GM12873 (cell line): Measurements from ENCODE around the gene ABCG8.

Experiments used
- TF ChIP-seq, protein P1 (sequence below): IDR thresholded peaks from 2 replicates; pipeline ENCODE4 v1.5.1; 2012; ENCODE audit warnings: low read depth, mild to moderate bottlenecking, moderate library complexity, low read length, control low read depth; ENCODE audit not compliant: insufficient read depth; ENCODE audit errors: missing control alignments

The ABCG8 gene

DNA sequence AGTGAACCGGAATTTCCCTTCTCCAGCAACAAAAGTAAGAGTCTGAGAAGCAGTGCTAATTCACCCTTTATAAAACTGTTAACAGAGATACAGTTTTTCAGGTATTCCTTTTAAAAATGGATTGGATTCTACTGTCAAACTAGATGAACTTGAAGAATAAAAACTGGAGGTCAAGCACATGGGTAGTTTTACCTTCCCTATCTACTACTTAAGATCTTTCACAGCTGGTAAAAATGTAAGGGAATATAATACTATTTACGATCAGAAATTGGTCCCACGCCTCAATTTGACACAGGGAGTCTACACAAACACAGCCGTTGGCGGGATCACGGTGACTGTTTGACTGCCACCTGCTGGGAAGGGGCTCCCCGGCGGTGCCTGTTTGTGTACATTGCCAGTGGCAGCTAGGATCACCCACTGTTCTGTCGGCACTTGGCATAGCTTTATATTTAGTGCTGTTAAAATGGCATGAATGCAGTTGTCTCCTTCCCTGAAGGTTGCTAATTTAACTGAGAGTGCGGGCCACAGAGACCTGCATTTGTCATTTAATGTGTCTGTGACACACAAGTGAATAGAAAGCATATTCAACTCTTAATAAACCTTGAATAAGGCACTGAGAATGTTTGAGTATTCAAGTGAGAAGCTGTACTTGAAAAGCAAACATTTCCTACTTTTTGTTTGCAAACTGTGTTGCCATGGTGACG is 59.5 kb downstream of the ABCG8 start:
- TF ChIP-seq, protein P1, sequence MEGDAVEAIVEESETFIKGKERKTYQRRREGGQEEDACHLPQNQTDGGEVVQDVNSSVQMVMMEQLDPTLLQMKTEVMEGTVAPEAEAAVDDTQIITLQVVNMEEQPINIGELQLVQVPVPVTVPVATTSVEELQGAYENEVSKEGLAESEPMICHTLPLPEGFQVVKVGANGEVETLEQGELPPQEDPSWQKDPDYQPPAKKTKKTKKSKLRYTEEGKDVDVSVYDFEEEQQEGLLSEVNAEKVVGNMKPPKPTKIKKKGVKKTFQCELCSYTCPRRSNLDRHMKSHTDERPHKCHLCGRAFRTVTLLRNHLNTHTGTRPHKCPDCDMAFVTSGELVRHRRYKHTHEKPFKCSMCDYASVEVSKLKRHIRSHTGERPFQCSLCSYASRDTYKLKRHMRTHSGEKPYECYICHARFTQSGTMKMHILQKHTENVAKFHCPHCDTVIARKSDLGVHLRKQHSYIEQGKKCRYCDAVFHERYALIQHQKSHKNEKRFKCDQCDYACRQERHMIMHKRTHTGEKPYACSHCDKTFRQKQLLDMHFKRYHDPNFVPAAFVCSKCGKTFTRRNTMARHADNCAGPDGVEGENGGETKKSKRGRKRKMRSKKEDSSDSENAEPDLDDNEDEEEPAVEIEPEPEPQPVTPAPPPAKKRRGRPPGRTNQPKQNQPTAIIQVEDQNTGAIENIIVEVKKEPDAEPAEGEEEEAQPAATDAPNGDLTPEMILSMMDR: no peak

DNA sequence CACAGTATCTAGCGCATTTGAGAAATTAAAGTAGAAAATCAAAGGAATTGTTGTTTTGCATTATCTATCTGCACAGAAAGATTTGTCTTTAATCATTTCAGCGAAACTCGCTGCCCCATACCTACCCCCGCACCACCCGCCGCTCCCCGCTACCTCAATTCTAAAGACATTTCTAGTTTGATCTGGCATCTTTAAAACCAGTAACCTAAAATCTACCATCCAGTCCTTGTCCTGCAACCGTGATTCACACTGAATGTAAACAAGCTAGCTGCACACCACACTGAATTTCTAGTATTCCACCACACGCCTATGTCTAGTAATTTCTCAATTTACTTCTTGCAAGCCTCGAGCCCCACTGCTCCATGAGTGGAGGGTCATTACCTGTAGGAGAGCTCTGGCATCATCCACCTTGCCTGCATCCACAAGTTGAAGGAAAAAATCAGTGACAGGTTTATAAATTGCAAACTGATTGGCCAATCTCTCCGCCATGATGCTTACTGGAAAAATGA is 60.1 kb downstream of the ABCG8 start:
- TF ChIP-seq, protein P1: no peak

DNA sequence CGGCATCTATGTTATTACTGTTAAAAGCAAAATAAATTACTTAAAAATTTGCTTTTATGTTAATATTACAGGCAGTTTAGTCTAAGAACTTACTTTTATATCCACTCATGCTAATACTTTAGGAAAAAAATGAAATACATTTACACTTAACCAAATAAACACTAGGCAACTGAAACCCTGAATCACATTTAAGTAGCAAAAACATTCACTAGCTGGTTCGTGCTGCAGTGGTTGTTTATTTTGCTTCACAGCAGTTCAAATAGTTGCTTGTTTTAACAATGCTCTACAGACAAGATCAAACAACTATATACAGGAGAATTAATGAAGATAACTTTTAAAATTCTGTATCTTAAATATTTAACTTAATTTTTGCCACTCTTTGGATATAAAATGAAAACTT is 60.8 kb downstream of the ABCG8 start:
- TF ChIP-seq, protein P1: no peak

DNA sequence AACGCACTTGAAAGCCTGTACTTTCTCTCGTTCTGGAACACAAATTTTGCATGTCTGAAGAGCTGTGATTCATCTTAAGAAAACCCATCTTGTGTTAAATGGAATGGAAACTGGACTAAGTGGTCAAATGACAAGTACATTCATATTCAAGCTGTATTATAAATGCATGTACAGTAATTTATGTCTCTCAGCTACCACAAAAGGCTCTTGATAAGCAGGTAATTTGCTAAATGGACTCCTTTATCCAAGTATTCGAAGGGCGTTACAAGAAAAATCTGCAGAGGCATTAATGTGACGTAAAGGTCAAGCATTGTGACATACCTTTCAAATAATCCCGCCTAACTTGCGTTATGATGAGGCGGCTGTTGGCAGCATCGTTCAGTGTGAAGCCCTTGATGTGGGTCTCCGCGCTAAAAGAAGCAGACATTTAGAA is 66.6 kb downstream of the ABCG8 start:
- TF ChIP-seq, protein P1: no peak

DNA sequence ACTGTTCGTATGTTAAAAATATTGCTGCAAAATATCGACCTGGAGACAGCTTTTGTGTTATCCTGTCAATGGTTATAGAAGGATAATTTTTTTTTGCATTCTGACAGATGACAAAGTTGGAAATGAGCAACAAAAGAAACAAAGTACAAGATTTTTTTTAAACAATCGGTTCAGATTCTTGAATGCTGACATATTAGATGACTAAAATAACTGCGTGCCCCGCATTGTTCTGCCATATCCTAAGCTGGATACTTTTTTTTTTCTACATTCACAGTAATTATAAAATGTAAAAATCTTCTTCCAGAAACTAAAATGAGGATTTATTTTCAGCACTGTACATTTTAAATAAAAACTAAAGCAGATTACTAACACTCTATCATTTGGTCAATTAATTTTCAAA is 67.1 kb downstream of the ABCG8 start:
- TF ChIP-seq, protein P1: no peak

DNA sequence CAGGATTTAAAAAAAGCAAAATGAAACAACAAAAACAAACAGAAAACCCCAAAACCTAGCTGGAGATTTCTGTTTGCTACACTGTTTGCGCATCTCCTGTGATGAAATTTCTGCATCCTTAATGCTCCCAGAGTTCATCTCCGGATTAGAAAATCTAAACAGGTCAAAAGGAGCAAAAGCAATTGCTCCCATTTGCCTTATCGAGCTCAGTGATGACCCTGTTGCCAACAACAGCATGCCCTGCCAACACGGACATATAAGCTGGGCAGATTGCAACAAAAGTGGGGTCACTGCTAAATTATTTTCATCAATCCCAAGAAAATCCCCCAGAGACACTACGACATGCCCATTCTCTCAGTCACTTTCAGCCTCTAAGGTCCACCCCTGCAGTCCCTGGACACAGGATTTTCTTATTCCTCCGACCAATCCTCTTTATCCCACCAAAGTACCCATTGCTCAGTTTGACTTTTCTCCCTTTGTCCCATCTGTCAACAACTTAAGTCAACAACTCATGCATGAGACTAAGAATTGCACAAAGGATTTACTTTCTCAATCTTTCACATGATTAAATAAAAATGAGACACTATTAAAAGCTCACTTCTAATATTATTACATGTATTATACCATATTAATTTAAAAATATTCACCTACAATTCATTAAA is 67.8 kb downstream of the ABCG8 start:
- TF ChIP-seq, protein P1: no peak

DNA sequence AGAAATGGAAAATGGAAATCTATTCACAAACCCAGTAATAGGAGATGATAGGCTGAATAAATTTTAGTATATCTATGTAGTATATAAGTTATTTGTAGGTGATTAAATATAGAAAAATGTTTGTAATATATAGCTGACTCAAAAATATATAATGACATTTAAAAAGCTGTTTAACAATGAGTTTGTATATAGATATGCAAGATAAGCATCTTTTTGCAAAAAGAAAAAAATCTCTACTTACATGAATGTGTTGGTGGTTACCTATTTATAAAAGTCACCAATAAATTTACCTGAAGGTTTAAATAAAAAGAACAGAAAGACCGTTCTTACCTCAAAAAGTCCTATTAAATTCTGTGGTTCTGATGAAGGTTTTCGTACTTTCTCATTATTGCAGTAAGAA is 85.7 kb downstream of the ABCG8 start:
- TF ChIP-seq, protein P1: no peak
